Liver (tissue), 9 donors: ENCODE results near the gene CCDC190. TPM values are rescaled to one million over a fixed set of nuclear protein-coding genes. Genes with fewer than 3 reads are reported as not detected.

Source experiments
- DNase-seq: peaks from one replicate; pipeline ENCODE4 v3.0.0-alpha.2; 2017; ENCODE audit warnings: low spot score
- H3K27ac ChIP-seq, 2 donors: one replicate each; pipeline ENCODE4 v1.7.0; 2013; ENCODE audit warnings: inconsistent platforms in 2 of 2, low read length in 2 of 2, control low read depth in 1 of 2, low read depth in 1 of 2, mild to moderate bottlenecking in 1 of 2
- H3K27me3 ChIP-seq, 4 donors: one replicate each; pipeline versions ENCODE4 v1.6.1 to v1.7.0; 2013; ENCODE audit warnings: low read length in 3 of 4, inconsistent platforms in 1 of 4, mild to moderate bottlenecking in 1 of 4, moderate library complexity in 1 of 4; ENCODE audit not compliant: control insufficient read depth in 4 of 4, insufficient read depth in 4 of 4
- H3K36me3 ChIP-seq, 4 donors: one replicate each; pipeline versions ENCODE4 v1.6.1 to v1.7.0; 2013; ENCODE audit warnings: low read length in 3 of 4, mild to moderate bottlenecking in 3 of 4, low read depth in 1 of 4, moderate library complexity in 1 of 4; ENCODE audit not compliant: control insufficient read depth in 4 of 4, insufficient read depth in 3 of 4
- H3K4me1 ChIP-seq, 4 donors: one replicate each; pipeline versions ENCODE4 v1.6.1 to v1.7.0; 2013; ENCODE audit warnings: low read length in 3 of 4, mild to moderate bottlenecking in 3 of 4, moderate library complexity in 1 of 4; ENCODE audit not compliant: control insufficient read depth in 4 of 4, insufficient read depth in 4 of 4
- H3K4me3 ChIP-seq, 3 donors: one replicate each; pipeline versions ENCODE4 v1.6.1 to v1.7.0; 2013; ENCODE audit warnings: low read length in 3 of 3, control low read depth in 1 of 3, low read depth in 1 of 3, mild to moderate bottlenecking in 1 of 3
- H3K9ac ChIP-seq, 2 donors: one replicate each; pipeline ENCODE4 v1.7.0; 2013; ENCODE audit warnings: low read length in 2 of 2, mild to moderate bottlenecking in 2 of 2, moderate library complexity in 2 of 2, control low read depth in 1 of 2, low read depth in 1 of 2
- H3K9me3 ChIP-seq, 4 donors: one replicate each; pipeline versions ENCODE4 v1.6.1 to v1.7.0; 2013; ENCODE audit warnings: low read length in 3 of 4; ENCODE audit not compliant: control insufficient read depth in 4 of 4
- ATF3 ChIP-seq: IDR thresholded peaks from 2 replicates; pipeline ENCODE4 v1.6.1; 2016; ENCODE audit warnings: antibody characterized with exemption
- EGR1 ChIP-seq, 2 donors: IDR thresholded peaks; 2 replicates each; pipeline ENCODE4 v1.6.1; 2016 to 2018; ENCODE audit warnings: antibody characterized with exemption in 2 of 2, low read depth in 2 of 2
- FOXA1 ChIP-seq: IDR thresholded peaks from 2 replicates; pipeline ENCODE4 v1.6.1; 2016; ENCODE audit warnings: antibody characterized with exemption
- FOXA2 ChIP-seq: IDR thresholded peaks from 2 replicates; pipeline ENCODE4 v1.6.1; 2016; ENCODE audit warnings: antibody characterized with exemption
- GABPA ChIP-seq, 2 donors: IDR thresholded peaks in 1 of 2; conservative IDR thresholded peaks in 1 of 2; 2 replicates each; pipeline ENCODE4 v1.6.1; 2016; ENCODE audit warnings: antibody characterized with exemption in 2 of 2, mild to moderate bottlenecking in 1 of 2, moderate library complexity in 1 of 2
- HNF4A ChIP-seq, 2 donors: conservative IDR thresholded peaks; 2 replicates each; pipeline ENCODE4 v1.6.1; 2016; ENCODE audit warnings: antibody characterized with exemption in 2 of 2, mild to moderate bottlenecking in 2 of 2
- HNF4G ChIP-seq: IDR thresholded peaks from 2 replicates; pipeline ENCODE4 v1.6.1; 2016; ENCODE audit warnings: antibody characterized with exemption
- JUND ChIP-seq, 2 donors: IDR thresholded peaks; 2 replicates each; pipeline ENCODE4 v1.6.1; 2016; ENCODE audit warnings: antibody characterized with exemption in 2 of 2
- MAX ChIP-seq: IDR thresholded peaks from 2 replicates; pipeline ENCODE4 v1.6.1; 2016; ENCODE audit warnings: antibody characterized with exemption
- NR2F2 ChIP-seq: IDR thresholded peaks from 2 replicates; pipeline ENCODE4 v1.6.1; 2016; ENCODE audit warnings: antibody characterized with exemption
- RAD21 ChIP-seq, 2 donors: IDR thresholded peaks; 2 replicates each; pipeline ENCODE4 v1.6.1; 2016; ENCODE audit warnings: antibody characterized with exemption in 2 of 2, mild to moderate bottlenecking in 2 of 2
- REST ChIP-seq: IDR thresholded peaks from 2 replicates; pipeline ENCODE4 v1.6.1; 2016; ENCODE audit warnings: antibody characterized with exemption, mild to moderate bottlenecking
- SP1 ChIP-seq: IDR thresholded peaks from 2 replicates; pipeline ENCODE4 v1.6.1; 2018; ENCODE audit warnings: antibody characterized with exemption, mild to moderate bottlenecking
- TAF1 ChIP-seq: conservative IDR thresholded peaks from 2 replicates; pipeline ENCODE4 v1.6.1; 2016; ENCODE audit warnings: antibody characterized with exemption, mild to moderate bottlenecking
- YY1 ChIP-seq: IDR thresholded peaks from 2 replicates; pipeline ENCODE4 v1.6.1; 2016; ENCODE audit warnings: antibody characterized with exemption, mild to moderate bottlenecking
- WGBS: extraction: QIAGEN DNeasy Blood & Tissue Kit; methylation state at CpG from one replicate; pipeline ENCODE4 v1.1.7; 2013; 5-methylcytosine and 5-hydroxymethylcytosine counted together
- polyA plus RNA-seq, 2 donors: library from polyadenylated mRNA; stranded (reverse) in 1 of 2; unstranded in 1 of 2; fragments of 200-250 nt in 1 of 2; fragments of >200 nt in 1 of 2; fragmentation: Nextera tagmentation in 1 of 2; extraction: Ambion mirVana in 1 of 2; gene quantifications; one replicate each; pipeline versions ENCODE4 v1.2.1 to v1.2.3, GENCODE V29; 2013 to 2015
- total RNA-seq, 2 donors: library from RNA; depleted of rRNA; stranded (reverse); fragments of >200 nt; gene quantifications; one replicate each; pipeline ENCODE4 v1.2.3, GENCODE V29; 2014
- TF ChIP-seq, protein P1 (sequence below): IDR thresholded peaks from 2 replicates; pipeline ENCODE4 v1.6.1; 2016; ENCODE audit warnings: antibody characterized with exemption
- donor health status: healthy.
- donor health status: healthy.
- donor health status: healthy.
- donor health status: healthy.
- donor health status: healthy.

CCDC190 gene
- total and polyA plus RNA-seq, 4 donors = not detected

GRCh38 chr1:162884831-162885230 is 23.9 kb upstream of the CCDC190 start:
- 95% methylated on average over 1 of the region's 1 CpG for WGBS
- H3K4me3 ChIP-seq = no peak overlapping the region
- no peak overlapping the region for H3K27ac ChIP-seq
- no peak for DNase-seq
- TF ChIP-seq HNF4G (no peak), TAF1 (no peak), YY1 (no peak)
- no peaks in the 10 kb centered on the region for H3K36me3 ChIP-seq
- no peaks in the 10 kb centered on the region for H3K4me1 ChIP-seq
- H3K27me3 ChIP-seq = peaks cover 0 to 3% (median 0%) of the 10 kb centered on the region in 4 donors
- H3K9ac ChIP-seq = no peak overlapping the region
- no peaks in the 10 kb centered on the region for H3K9me3 ChIP-seq

DNA sequence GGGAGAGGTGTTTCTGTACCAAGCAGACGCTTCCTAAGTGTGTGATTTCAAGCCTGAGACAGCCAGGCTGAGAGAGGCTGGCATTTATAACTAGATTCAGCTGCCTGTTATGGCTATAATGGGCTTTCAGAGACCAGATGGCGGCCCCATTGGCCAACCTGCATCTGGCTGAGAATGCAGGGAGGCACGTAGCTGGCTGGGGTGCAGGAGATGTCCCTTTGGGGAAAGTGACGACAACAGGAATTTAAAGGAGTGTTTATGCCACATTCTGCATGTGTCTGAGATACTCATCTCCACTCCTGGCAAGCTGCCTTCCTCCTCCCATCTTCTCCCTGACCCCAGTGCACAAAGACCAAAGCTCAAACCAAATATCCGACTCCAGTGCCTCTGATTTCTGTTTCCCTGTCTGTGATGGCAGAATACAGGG is 21.3 kb upstream of the CCDC190 start:
- no peaks in the 10 kb centered on the region for H3K9me3 ChIP-seq
- H3K27ac ChIP-seq = no peak overlapping the region
- H3K4me1 ChIP-seq = no peaks in the 10 kb centered on the region
- H3K4me3 ChIP-seq = no peak overlapping the region
- H3K9ac ChIP-seq = no peak overlapping the region
- no peak for TF ChIP-seq ATF3
- no peak for TF ChIP-seq NR2F2
- no peak for TF ChIP-seq JUND (IDR thresholded peaks at IDR 0.05)
- no peak for TF ChIP-seq EGR1 (IDR thresholded peaks at IDR 0.05; ENCODE audit: low read depth in 2 of 2)
- TF ChIP-seq TAF1 = no peak
- TF ChIP-seq MAX = no peak
- TF ChIP-seq HNF4A (conservative IDR thresholded peaks at IDR 0.05) = no peak
- no peak for TF ChIP-seq SP1
- no peak for TF ChIP-seq GABPA (IDR thresholded peaks at IDR 0.05 in 1 of 2, conservative IDR thresholded peaks at IDR 0.05 in 1 of 2)
- TF ChIP-seq REST = no peak
- no peak for TF ChIP-seq FOXA1
- no peak for TF ChIP-seq RAD21 (IDR thresholded peaks at IDR 0.05)
- TF ChIP-seq FOXA2 = no peak
- TF ChIP-seq, protein P1, sequence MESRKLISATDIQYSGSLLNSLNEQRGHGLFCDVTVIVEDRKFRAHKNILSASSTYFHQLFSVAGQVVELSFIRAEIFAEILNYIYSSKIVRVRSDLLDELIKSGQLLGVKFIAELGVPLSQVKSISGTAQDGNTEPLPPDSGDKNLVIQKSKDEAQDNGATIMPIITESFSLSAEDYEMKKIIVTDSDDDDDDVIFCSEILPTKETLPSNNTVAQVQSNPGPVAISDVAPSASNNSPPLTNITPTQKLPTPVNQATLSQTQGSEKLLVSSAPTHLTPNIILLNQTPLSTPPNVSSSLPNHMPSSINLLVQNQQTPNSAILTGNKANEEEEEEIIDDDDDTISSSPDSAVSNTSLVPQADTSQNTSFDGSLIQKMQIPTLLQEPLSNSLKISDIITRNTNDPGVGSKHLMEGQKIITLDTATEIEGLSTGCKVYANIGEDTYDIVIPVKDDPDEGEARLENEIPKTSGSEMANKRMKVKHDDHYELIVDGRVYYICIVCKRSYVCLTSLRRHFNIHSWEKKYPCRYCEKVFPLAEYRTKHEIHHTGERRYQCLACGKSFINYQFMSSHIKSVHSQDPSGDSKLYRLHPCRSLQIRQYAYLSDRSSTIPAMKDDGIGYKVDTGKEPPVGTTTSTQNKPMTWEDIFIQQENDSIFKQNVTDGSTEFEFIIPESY = no peak
- TF ChIP-seq YY1 = no peak
- no peak for DNase-seq
- no peaks in the 10 kb centered on the region for H3K36me3 ChIP-seq
- 67% methylated on average over 5 of the region's 5 CpGs for WGBS
- H3K27me3 ChIP-seq = peaks cover 0 to 3% (median 0%) of the 10 kb centered on the region in 4 donors
